Hepatocyte (in vitro differentiated cells): Measurements from ENCODE around the gene NINJ1. TPM values are rescaled to one million over a fixed set of nuclear protein-coding genes. Genes with fewer than 3 reads are reported as not detected.
A peak's percentile ranks its signal among the peaks of the same experiment; 100 is the strongest.

ENCODE experiments used
- DNase-seq: peaks from one replicate; pipeline ENCODE4 v3.0.0-alpha.2; 2016; ENCODE audit warnings: low spot score
- H2AFZ ChIP-seq: fragments of 200-600 bp; sonication (generic); 2 replicates; pipeline ENCODE4 v1.6.0; 2016; ENCODE audit warnings: antibody characterized with exemption, mild to moderate bottlenecking
- H3K27ac ChIP-seq: fragments of 200-600 bp; sonication (generic); 2 replicates; pipeline ENCODE4 v1.5.1; 2016; ENCODE audit warnings: mild to moderate bottlenecking
- H3K27me3 ChIP-seq: fragments of 200-600 bp; sonication (generic); 2 replicates; pipeline ENCODE4 v1.6.1; 2016
- H3K36me3 ChIP-seq: fragments of 200-600 bp; sonication (generic); replicated peaks from 2 replicates; pipeline ENCODE4 v1.5.1; 2016; ENCODE audit warnings: low read depth; ENCODE audit not compliant: insufficient read depth
- H3K4me1 ChIP-seq: fragments of 200-600 bp; sonication (generic); 2 replicates; pipeline ENCODE4 v1.5.1; 2016; ENCODE audit warnings: mild to moderate bottlenecking, moderate library complexity; ENCODE audit not compliant: insufficient read depth
- H3K4me2 ChIP-seq: fragments of 200-600 bp; sonication (generic); 2 replicates; pipeline ENCODE4 v1.6.0; 2016
- H3K4me3 ChIP-seq: fragments of 200-600 bp; sonication (generic); 2 replicates; pipeline ENCODE4 v1.5.1; 2016; ENCODE audit warnings: mild to moderate bottlenecking
- H3K79me2 ChIP-seq: fragments of 200-600 bp; sonication (generic); 2 replicates; pipeline ENCODE4 v1.6.0; 2017; ENCODE audit warnings: mild to moderate bottlenecking
- H3K9me2 ChIP-seq: fragments of 200-600 bp; sonication (generic); replicated peaks from 2 replicates; pipeline ENCODE4 v1.6.0; 2017; ENCODE audit warnings: mild to moderate bottlenecking; ENCODE audit not compliant: insufficient read depth
- H3K9me3 ChIP-seq: fragments of 200-600 bp; sonication (generic); 2 replicates; pipeline ENCODE4 v1.5.1; 2016; ENCODE audit warnings: low read depth, mild to moderate bottlenecking
- H4K20me1 ChIP-seq: fragments of 200-600 bp; sonication (generic); 2 replicates; pipeline ENCODE4 v1.6.0; 2016; ENCODE audit warnings: mild to moderate bottlenecking; ENCODE audit not compliant: insufficient read depth, poor library complexity, severe bottlenecking
- EZH2 ChIP-seq: fragments of 200-600 bp; sonication (generic); IDR thresholded peaks from 2 replicates; pipeline ENCODE4 v1.6.1; 2016; ENCODE audit warnings: antibody characterized with exemption, mild to moderate bottlenecking, borderline replicate concordance
- EZH2phosphoT487 ChIP-seq: fragments of 200-600 bp; sonication (generic); IDR thresholded peaks from one replicate; pipeline ENCODE4 v1.6.1; 2018; ENCODE audit warnings: antibody characterized with exemption, mild to moderate bottlenecking, low read depth, moderate library complexity; ENCODE audit not compliant: unreplicated experiment, severe bottlenecking
- whole genome bisulfite sequencing: methylation state at CpG from one replicate; pipeline ENCODE4 v1.1.6; 2016; ENCODE audit warnings: low lambda C conversion rate; ENCODE audit errors: missing lambda C conversion rate; 5-methylcytosine and 5-hydroxymethylcytosine counted together
- polyA plus RNA-seq: library from polyadenylated mRNA; unstranded; fragments of >200 nt; fragmentation: Nextera tagmentation; extraction: Ambion mirVana; gene quantifications from 2 replicates; pipeline ENCODE4 v1.2.1, GENCODE V29; 2016
- total RNA-seq: library from RNA; depleted of rRNA; stranded (reverse); fragments of >200 nt; gene quantifications from 2 replicates; pipeline ENCODE4 v1.2.3, GENCODE V29; 2014
- TF ChIP-seq, protein P1 (sequence below): fragments of 200-600 bp; sonication (generic); IDR thresholded peaks from 2 replicates; pipeline ENCODE4 v1.5.1; 2016; ENCODE audit warnings: antibody characterized with exemption, mild to moderate bottlenecking; ENCODE audit not compliant: poor library complexity

The NINJ1 gene
- total and polyA plus RNA-seq, 2 experiments from 2014 or later: 55.4 to 135 TPM

DNA sequence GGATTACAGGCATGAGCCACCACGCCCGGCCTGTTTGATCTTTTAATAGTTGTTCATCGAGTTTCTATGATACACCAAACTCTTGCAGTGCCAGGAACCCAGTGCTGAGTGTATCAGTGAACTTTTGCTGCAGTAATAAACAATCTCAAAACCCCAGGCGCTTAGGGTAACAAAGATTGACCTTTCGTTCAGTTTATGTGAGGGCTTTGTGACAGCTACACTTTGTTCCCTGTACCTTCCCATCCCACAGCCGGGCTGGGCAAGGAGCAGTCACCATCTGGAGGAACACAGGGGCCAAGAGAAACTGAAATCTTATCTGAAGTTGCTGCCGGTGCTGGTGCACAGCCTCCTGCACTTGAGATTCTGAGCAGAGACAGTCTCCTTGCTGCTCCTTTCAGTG, 32.6 kb upstream of the NINJ1 start:
- 72% methylated on average over 7 of the region's 7 CpGs for WGBS
- no peak overlapping the region for H3K4me2 ChIP-seq
- no peak for DNase-seq

DNA sequence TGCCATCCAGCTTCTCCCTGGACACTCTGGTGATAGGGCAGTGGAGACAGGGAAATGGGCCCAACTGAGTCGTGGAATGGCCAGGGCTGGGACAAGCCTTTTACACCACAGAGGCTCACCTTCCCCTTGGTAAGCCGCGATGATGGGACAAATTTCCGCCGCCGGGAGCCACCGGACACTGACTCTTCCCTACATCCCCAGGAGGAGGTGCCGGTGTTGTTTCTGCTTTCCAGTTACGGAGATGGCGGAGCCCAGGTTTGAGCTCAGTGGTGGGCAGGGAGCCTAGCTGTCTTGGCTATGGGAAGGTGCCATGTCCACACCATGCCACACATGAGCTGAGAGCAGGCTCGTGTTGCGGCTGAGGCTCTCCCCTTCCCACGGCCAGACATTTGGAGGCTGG, 30.0 kb upstream of the NINJ1 start:
- Histone ChIP-seq H4K20me1 (no peaks in the 10 kb centered on the region), H3K27me3 (no peaks in the 10 kb centered on the region), H3K79me2 (no peaks in the 10 kb centered on the region), H3K9me2 (no peaks in the 10 kb centered on the region), H3K9me3 (no peaks in the 10 kb centered on the region), H3K36me3 (no peaks in the 10 kb centered on the region), H3K4me1 (no peaks in the 10 kb centered on the region), H3K4me2 (no peak overlapping the region), H3K27ac (no peak overlapping the region), H2AFZ (no peak overlapping the region), H3K4me3 (no peak overlapping the region)
- DNase-seq: no peak
- WGBS: 93% methylated on average over 12 of the region's 13 CpGs
- no peak for TF ChIP-seq EZH2

More for the DNA sequence above, 32.6 kb upstream of the NINJ1 start:
- H3K9me2 ChIP-seq: no peaks in the 10 kb centered on the region
- no peak overlapping the region for H2AFZ ChIP-seq
- H3K27ac ChIP-seq: no peak overlapping the region
- no peaks in the 10 kb centered on the region for H3K79me2 ChIP-seq
- TF ChIP-seq EZH2phosphoT487 (no peak), EZH2 (no peak)
- TF ChIP-seq, protein P1, sequence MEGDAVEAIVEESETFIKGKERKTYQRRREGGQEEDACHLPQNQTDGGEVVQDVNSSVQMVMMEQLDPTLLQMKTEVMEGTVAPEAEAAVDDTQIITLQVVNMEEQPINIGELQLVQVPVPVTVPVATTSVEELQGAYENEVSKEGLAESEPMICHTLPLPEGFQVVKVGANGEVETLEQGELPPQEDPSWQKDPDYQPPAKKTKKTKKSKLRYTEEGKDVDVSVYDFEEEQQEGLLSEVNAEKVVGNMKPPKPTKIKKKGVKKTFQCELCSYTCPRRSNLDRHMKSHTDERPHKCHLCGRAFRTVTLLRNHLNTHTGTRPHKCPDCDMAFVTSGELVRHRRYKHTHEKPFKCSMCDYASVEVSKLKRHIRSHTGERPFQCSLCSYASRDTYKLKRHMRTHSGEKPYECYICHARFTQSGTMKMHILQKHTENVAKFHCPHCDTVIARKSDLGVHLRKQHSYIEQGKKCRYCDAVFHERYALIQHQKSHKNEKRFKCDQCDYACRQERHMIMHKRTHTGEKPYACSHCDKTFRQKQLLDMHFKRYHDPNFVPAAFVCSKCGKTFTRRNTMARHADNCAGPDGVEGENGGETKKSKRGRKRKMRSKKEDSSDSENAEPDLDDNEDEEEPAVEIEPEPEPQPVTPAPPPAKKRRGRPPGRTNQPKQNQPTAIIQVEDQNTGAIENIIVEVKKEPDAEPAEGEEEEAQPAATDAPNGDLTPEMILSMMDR: no peak
- H3K36me3 ChIP-seq: no peaks in the 10 kb centered on the region
- H3K27me3 ChIP-seq: no peaks in the 10 kb centered on the region
- H4K20me1 ChIP-seq: no peaks in the 10 kb centered on the region
- H3K4me1 ChIP-seq: no peaks in the 10 kb centered on the region
- H3K9me3 ChIP-seq: no peaks in the 10 kb centered on the region
- no peak overlapping the region for H3K4me3 ChIP-seq

DNA sequence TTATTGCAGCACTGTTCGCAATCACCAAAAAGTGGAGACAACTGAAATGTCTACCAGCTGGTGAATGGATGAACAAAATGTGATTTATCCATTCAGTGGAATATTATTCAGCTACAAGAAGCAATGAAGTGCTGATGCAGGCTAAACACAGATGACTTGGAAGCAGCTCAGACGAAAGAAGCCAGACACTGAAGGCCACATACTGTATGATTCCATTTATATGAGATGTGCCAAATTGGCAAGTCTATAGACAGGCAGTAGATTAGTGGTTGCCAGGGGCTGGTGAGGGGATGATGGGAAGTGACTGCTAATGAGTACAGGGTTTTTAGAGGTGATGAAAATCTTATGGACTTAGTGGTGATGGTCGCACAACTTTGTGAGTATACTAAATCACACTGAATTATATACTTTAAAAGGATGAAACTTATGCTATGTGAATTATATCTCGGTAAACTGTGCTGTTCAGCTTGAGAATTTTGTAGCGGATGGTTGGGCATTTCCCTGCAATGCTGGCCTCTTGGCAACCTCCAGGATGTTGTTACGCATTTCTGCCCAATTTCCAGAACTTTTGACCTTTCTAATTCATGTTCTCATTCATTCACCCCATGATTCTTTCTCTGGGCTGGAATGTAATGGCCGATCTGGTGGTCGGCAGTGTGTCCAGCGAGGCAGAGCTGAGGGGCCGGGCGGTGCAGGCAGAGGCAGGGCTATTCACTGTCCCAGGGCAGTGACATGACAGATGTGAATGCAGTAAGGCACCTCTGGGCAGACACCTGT, 27.9 kb upstream of the NINJ1 start:
- Histone ChIP-seq H3K9me2 (no peaks in the 10 kb centered on the region), H3K27ac (no peak overlapping the region), H3K4me2 (no peak overlapping the region), H3K4me3 (no peak overlapping the region), H3K36me3 (no peaks in the 10 kb centered on the region), H3K79me2 (no peaks in the 10 kb centered on the region), H2AFZ (no peak overlapping the region), H3K27me3 (no peaks in the 10 kb centered on the region), H3K4me1 (no peaks in the 10 kb centered on the region), H4K20me1 (no peaks in the 10 kb centered on the region), H3K9me3 (no peaks in the 10 kb centered on the region)
- WGBS: 75% methylated on average over 11 of the region's 11 CpGs
- no peak for TF ChIP-seq EZH2phosphoT487
- no peak for TF ChIP-seq EZH2
- TF ChIP-seq, protein P1: no peak
- no peak for DNase-seq

DNA sequence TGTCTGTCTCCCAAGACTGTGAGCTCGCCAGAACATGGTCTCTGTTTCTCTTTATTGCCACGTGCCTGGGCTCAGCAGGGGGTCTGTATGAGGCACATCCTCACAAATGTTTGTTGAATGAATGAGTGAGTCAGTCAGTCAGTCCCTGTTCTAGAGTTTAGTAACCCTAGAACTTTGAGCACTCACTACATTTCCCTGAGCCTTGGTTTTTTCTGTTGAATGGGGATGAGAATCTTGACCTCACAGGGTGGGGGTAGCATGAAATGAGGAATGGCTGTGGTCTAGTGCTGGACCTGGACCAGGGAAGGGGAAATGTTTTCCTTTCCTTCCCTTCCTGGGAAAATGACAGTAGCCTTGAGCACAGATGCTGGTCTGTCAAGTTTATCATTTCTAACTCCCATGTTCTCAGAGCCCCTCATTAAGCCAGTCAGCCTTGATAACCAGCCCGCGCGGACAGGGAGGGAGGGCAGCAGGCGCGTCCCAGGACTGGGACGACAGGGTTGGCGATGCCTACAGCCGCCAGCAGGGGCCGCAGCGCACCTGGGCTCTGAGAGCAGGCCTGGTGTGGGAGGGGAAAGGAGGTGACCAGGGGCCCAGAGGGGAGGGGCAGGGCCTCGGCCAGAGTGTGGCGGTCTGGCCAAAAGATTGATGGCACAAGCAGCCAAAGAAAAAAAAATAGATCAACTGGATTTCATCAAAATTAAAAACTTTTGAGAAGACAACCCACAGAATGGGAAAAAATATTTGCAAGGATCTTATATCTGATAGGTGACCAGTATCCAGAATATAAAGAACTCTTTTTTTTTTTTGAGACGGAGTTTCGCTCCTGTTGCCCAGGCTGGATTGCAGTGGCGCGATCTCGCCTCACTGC, 25.8 kb upstream of the NINJ1 start:
- H3K9me2 ChIP-seq: no peaks in the 10 kb centered on the region
- no peaks in the 10 kb centered on the region for H3K79me2 ChIP-seq
- H4K20me1 ChIP-seq: no peaks in the 10 kb centered on the region
- peak overlapping the region; percentile 62 for H3K4me2 ChIP-seq
- H3K27ac ChIP-seq: no peak overlapping the region
- H3K4me1 ChIP-seq: no peaks in the 10 kb centered on the region
- TF ChIP-seq, protein P1: peak; percentile 98
- TF ChIP-seq EZH2: no peak
- no peak overlapping the region for H3K4me3 ChIP-seq
- H3K36me3 ChIP-seq: no peaks in the 10 kb centered on the region
- WGBS: 25% methylated on average over 19 of the region's 19 CpGs
- H3K27me3 ChIP-seq: no peaks in the 10 kb centered on the region
- no peaks in the 10 kb centered on the region for H3K9me3 ChIP-seq
- peak; percentile 91 for DNase-seq
- H2AFZ ChIP-seq: no peak overlapping the region
